ENCODE data around the gene AKIRIN2.
"Not testable (repeated sequence)": the region's sequence is repeated elsewhere in the genome, so short reads cannot be mapped to it uniquely, and the experiment has no call there.

The AKIRIN2 gene

GRCh38 chr6:87687893-87688292 lies 14.1 kb downstream of the AKIRIN2 start:
- not testable (repeated sequence) for H2AK5ac ChIP-seq (ENCODE audit: low read depth, low read length); H3K14ac ChIP-seq (ENCODE audit: low read length); H4K8ac ChIP-seq (ENCODE audit: low read depth, low read length); H2BK12ac ChIP-seq (ENCODE audit: low read length); H3K9ac ChIP-seq (ENCODE audit: low read depth, low read length, poor library complexity); H3K23ac ChIP-seq (ENCODE audit: low read depth, low read length, poor library complexity); H3K4me1 ChIP-seq (ENCODE audit: control insufficient read depth in 2 of 2, insufficient read depth in 1 of 2, low read depth in 1 of 2, low read length in 2 of 2); H3K18ac ChIP-seq (ENCODE audit: low read length); H2AFZ ChIP-seq (ENCODE audit: low read length); H3K27me3 ChIP-seq (ENCODE audit: control insufficient read depth in 3 of 3, insufficient read depth in 3 of 3, low read depth in 1 of 3, low read length in 3 of 3); H2BK5ac ChIP-seq (ENCODE audit: low read length); H3K79me1 ChIP-seq (ENCODE audit: low read depth, low read length); H4K91ac ChIP-seq (ENCODE audit: low read depth, low read length, poor library complexity); H3K4ac ChIP-seq (ENCODE audit: low read length); H2BK120ac ChIP-seq (ENCODE audit: low read depth, low read length); H3K9me3 ChIP-seq (replicated peaks in 1 of 2; ENCODE audit: control insufficient read depth in 2 of 2, insufficient read depth in 1 of 2, low read depth in 1 of 2, low read length in 2 of 2); H3K27ac ChIP-seq (replicated peaks; ENCODE audit: low read length); DNase-seq (ENCODE audit: low spot score); H2BK15ac ChIP-seq (ENCODE audit: low read length); H3K4me2 ChIP-seq (ENCODE audit: insufficient read depth, low read length, poor library complexity, severe bottlenecking); H3K4me3 ChIP-seq (ENCODE audit: low read length in 2 of 2)
- WGBS, 2 donors (ENCODE audit: extremely low coverage in 2 of 2, insufficient read length in 2 of 2, insufficient replicate concordance in 1 of 2), result no CpG with 5 or more reads among the region's 9 CpGs
- H3K36me3 ChIP-seq (replicated peaks in 1 of 2; ENCODE audit: control insufficient read depth in 2 of 2, insufficient read depth in 2 of 2, low read length in 2 of 2), result peaks cover 0 to 26% of the 10 kb centered on the region in 2 donors

- no peak for DNase-seq (ENCODE audit: low spot score)
- Histone ChIP-seq H3K27ac (replicated peaks; ENCODE audit: low read length) (no peak overlapping the region), H2AFZ (ENCODE audit: low read length) (no peak overlapping the region), H4K8ac (ENCODE audit: low read depth, low read length) (no peak overlapping the region), H3K4me1 (ENCODE audit: control insufficient read depth in 2 of 2, insufficient read depth in 1 of 2, low read depth in 1 of 2, low read length in 2 of 2) (peaks cover 0 to 6% of the 10 kb centered on the region in 2 donors), H3K79me1 (ENCODE audit: low read depth, low read length) (peaks cover 7% of the 10 kb centered on the region), H4K91ac (ENCODE audit: low read depth, low read length, poor library complexity) (no peak overlapping the region), H3K4me3 (ENCODE audit: low read length in 2 of 2) (no peak overlapping the region), H3K14ac (ENCODE audit: low read length) (no peak overlapping the region), H3K4me2 (ENCODE audit: insufficient read depth, low read length, poor library complexity, severe bottlenecking) (no peak overlapping the region), H3K4ac (ENCODE audit: low read length) (no peak overlapping the region), H3K23ac (ENCODE audit: low read depth, low read length, poor library complexity) (no peak overlapping the region), H2BK12ac (ENCODE audit: low read length) (no peak overlapping the region), H3K9ac (ENCODE audit: low read depth, low read length, poor library complexity) (no peak overlapping the region), H3K36me3 (replicated peaks in 1 of 2; ENCODE audit: control insufficient read depth in 2 of 2, insufficient read depth in 2 of 2, low read length in 2 of 2) (peaks cover 0 to 29% of the 10 kb centered on the region in 2 donors), H2AK5ac (ENCODE audit: low read depth, low read length) (no peak overlapping the region), H2BK15ac (ENCODE audit: low read length) (no peak overlapping the region), H2BK5ac (ENCODE audit: low read length) (no peak overlapping the region), H3K9me3 (replicated peaks in 1 of 2; ENCODE audit: control insufficient read depth in 2 of 2, insufficient read depth in 1 of 2, low read depth in 1 of 2, low read length in 2 of 2) (no peaks in the 10 kb centered on the region), H2BK120ac (ENCODE audit: low read depth, low read length) (no peak overlapping the region), H3K27me3 (ENCODE audit: control insufficient read depth in 3 of 3, insufficient read depth in 3 of 3, low read depth in 1 of 3, low read length in 3 of 3) (no peaks in the 10 kb centered on the region), H3K18ac (ENCODE audit: low read length) (no peak overlapping the region)
- WGBS, 2 donors (ENCODE audit: extremely low coverage in 2 of 2, insufficient read length in 2 of 2, insufficient replicate concordance in 1 of 2), result no CpG with 5 or more reads among the region's 3 CpGs
Measured at GRCh38 chr6:87687296-87687695, 14.7 kb downstream of the AKIRIN2 start.

GRCh38 chr6:87686636-87687205 lies 15.3 kb downstream of the AKIRIN2 start:
- H2BK5ac ChIP-seq (ENCODE audit: low read length); DNase-seq (ENCODE audit: low spot score); H3K4me2 ChIP-seq (ENCODE audit: insufficient read depth, low read length, poor library complexity, severe bottlenecking); H3K79me1 ChIP-seq (ENCODE audit: low read depth, low read length); H3K4ac ChIP-seq (ENCODE audit: low read length); H3K9me3 ChIP-seq (replicated peaks in 1 of 2; ENCODE audit: control insufficient read depth in 2 of 2, insufficient read depth in 1 of 2, low read depth in 1 of 2, low read length in 2 of 2); H3K14ac ChIP-seq (ENCODE audit: low read length); H3K4me1 ChIP-seq (ENCODE audit: control insufficient read depth in 2 of 2, insufficient read depth in 1 of 2, low read depth in 1 of 2, low read length in 2 of 2); H2BK120ac ChIP-seq (ENCODE audit: low read depth, low read length); H3K4me3 ChIP-seq (ENCODE audit: low read length in 2 of 2); H4K8ac ChIP-seq (ENCODE audit: low read depth, low read length); H3K18ac ChIP-seq (ENCODE audit: low read length); H2AK5ac ChIP-seq (ENCODE audit: low read depth, low read length); H2BK15ac ChIP-seq (ENCODE audit: low read length); H3K27me3 ChIP-seq (ENCODE audit: control insufficient read depth in 3 of 3, insufficient read depth in 3 of 3, low read depth in 1 of 3, low read length in 3 of 3); H3K9ac ChIP-seq (ENCODE audit: low read depth, low read length, poor library complexity); H3K23ac ChIP-seq (ENCODE audit: low read depth, low read length, poor library complexity); H2AFZ ChIP-seq (ENCODE audit: low read length); H2BK12ac ChIP-seq (ENCODE audit: low read length); H3K27ac ChIP-seq (replicated peaks; ENCODE audit: low read length); H4K91ac ChIP-seq (ENCODE audit: low read depth, low read length, poor library complexity): not testable (repeated sequence)
- H3K36me3 ChIP-seq (replicated peaks in 1 of 2; ENCODE audit: control insufficient read depth in 2 of 2, insufficient read depth in 2 of 2, low read length in 2 of 2), result peaks cover 0 to 33% of the 10 kb centered on the region in 2 donors
- no CpG with 5 or more reads among the region's 11 CpGs for WGBS, 2 donors (ENCODE audit: extremely low coverage in 2 of 2, insufficient read length in 2 of 2, insufficient replicate concordance in 1 of 2)

- Histone ChIP-seq H3K27me3 (ENCODE audit: control insufficient read depth in 3 of 3, insufficient read depth in 3 of 3, low read depth in 1 of 3, low read length in 3 of 3) (no peaks in the 10 kb centered on the region), H2AK5ac (ENCODE audit: low read depth, low read length) (no peak overlapping the region), H2BK120ac (ENCODE audit: low read depth, low read length) (no peak overlapping the region), H4K8ac (ENCODE audit: low read depth, low read length) (no peak overlapping the region), H3K4me2 (ENCODE audit: insufficient read depth, low read length, poor library complexity, severe bottlenecking) (no peak overlapping the region), H2BK12ac (ENCODE audit: low read length) (no peak overlapping the region), H3K18ac (ENCODE audit: low read length) (no peak overlapping the region), H3K9me3 (replicated peaks in 1 of 2; ENCODE audit: control insufficient read depth in 2 of 2, insufficient read depth in 1 of 2, low read depth in 1 of 2, low read length in 2 of 2) (no peaks in the 10 kb centered on the region), H3K23ac (ENCODE audit: low read depth, low read length, poor library complexity) (no peak overlapping the region), H2AFZ (ENCODE audit: low read length) (no peak overlapping the region), H3K27ac (replicated peaks; ENCODE audit: low read length) (no peak overlapping the region), H2BK5ac (ENCODE audit: low read length) (no peak overlapping the region), H3K4ac (ENCODE audit: low read length) (no peak overlapping the region), H3K9ac (ENCODE audit: low read depth, low read length, poor library complexity) (no peak overlapping the region), H3K4me1 (ENCODE audit: control insufficient read depth in 2 of 2, insufficient read depth in 1 of 2, low read depth in 1 of 2, low read length in 2 of 2) (no peaks in the 10 kb centered on the region), H3K14ac (ENCODE audit: low read length) (no peak overlapping the region), H3K79me1 (ENCODE audit: low read depth, low read length) (peaks cover 5% of the 10 kb centered on the region), H4K91ac (ENCODE audit: low read depth, low read length, poor library complexity) (no peak overlapping the region), H2BK15ac (ENCODE audit: low read length) (no peak overlapping the region), H3K36me3 (replicated peaks in 1 of 2; ENCODE audit: control insufficient read depth in 2 of 2, insufficient read depth in 2 of 2, low read length in 2 of 2) (peaks cover 0 to 35% of the 10 kb centered on the region in 2 donors), H3K4me3 (ENCODE audit: low read length in 2 of 2) (no peak overlapping the region)
- WGBS, 2 donors (ENCODE audit: extremely low coverage in 2 of 2, insufficient read length in 2 of 2, insufficient replicate concordance in 1 of 2), result no CpG with 5 or more reads among the region's 1 CpG
- DNase-seq (ENCODE audit: low spot score), result no peak
Measured at GRCh38 chr6:87684895-87685654, 17.0 kb downstream of the AKIRIN2 start.
